8988T (cell line): ENCODE results near the gene ZNF717.
"Not testable (repeated sequence)": the region's sequence is repeated elsewhere in the genome, so short reads cannot be mapped to it uniquely, and the experiment has no call there.

Experiments
- DNase-seq: peaks from one replicate; pipeline ENCODE4 v3.0.0; 2011

ZNF717 gene

DNA sequence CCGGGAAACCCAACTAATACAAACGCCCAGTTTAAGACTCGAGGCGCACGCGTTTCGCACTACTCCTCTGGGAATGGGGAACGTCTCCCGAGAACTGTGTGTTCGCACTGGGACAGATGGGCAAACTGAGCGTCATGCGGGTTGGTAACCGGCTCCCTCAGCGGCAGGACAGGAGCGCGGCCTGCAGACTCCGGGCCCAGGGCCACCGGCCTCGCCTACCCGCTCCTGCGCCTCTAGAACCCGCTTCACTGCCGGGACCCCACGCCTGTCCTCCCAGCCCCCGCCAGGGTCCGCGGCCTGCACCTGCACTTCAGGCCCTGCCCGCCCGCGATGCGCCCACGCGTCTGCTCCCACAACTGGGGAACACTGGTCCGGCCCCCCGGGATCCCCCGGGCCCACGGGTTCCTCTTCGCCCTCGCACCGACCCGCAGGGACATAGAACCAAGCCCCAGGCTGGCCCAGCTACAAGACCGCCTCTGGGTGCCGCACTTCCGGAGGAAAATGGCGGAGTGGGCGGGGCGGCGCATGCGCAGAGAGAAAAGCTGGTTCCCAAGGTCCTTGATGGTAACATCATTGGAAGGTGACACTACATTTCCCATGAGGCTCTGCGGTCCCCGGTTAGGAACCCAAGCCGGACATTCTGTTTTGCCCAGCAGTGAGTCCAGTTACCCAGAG, at the start of gene ZNF717:
Gene ZNF717 (minus strand): TSS at position 469 of the 675 bp plus-strand sequence. CDS start 2,187 bp downstream, outside the sequence.
- DNase-seq: not testable (repeated sequence)

- not testable (repeated sequence) for DNase-seq
These were observed 45.7 kb upstream of the ZNF717 start for GRCh38 chr3:75831076-75831475.

- not testable (repeated sequence) for DNase-seq
These were observed 32.7 kb upstream of the ZNF717 start for GRCh38 chr3:75818019-75818418.

- DNase-seq: not testable (repeated sequence)
These were observed 31.2 kb upstream of the ZNF717 start for GRCh38 chr3:75816287-75817180.

DNA sequence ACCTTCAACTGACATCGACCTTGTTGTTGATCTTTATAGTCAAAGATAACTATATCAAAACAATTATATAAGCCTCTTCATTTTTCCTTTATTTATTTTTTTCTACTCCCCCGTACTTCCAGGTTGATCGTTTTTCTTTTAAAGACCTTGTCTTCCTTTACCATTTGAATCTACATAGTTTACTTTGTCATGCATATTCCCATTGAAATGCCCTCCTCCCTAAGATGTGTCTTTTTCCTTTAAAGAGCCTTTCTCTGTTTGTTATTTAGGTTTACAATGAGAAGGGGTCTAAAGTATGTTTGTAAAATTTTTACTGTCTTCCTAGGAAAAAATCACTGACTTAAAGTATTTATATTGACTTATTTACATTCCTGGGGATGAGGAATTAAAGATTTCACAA, 29.4 kb upstream of the ZNF717 start:
- no peak for DNase-seq

- no peak for DNase-seq
These were observed 2.8 kb downstream of the ZNF717 start for GRCh38 chr3:75782506-75782905.

DNA sequence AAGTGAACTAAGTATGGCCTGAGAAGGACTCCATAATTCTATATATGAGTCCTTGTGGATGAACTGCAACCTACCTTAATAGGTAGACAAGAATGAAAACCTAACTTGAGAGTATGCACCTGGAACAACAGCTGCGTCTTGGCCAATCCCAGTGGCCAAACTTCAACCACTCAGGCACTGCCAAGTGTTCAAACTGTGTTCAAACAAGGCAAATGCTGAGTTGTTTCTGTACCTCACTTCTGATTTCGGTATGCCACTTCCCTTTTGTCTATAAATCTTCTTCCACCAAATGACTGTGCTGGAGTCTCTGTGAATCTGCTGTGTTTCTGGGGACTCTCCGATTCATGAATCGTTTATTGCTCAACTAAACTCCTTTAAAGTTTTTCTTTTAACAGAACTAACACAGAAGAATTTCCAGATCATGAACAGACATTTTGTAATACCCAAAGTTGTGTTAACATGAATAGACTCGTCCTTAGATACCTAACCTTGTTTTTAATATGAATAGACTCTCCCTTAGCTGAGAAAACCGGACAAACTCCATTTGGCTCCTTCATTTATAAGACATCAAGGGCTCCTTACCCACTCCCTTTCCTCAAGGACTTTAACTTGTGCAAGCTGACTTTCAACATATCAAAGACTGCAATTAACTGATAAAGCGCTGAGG, 4.1 kb downstream of the ZNF717 start:
- no peak for DNase-seq

DNA sequence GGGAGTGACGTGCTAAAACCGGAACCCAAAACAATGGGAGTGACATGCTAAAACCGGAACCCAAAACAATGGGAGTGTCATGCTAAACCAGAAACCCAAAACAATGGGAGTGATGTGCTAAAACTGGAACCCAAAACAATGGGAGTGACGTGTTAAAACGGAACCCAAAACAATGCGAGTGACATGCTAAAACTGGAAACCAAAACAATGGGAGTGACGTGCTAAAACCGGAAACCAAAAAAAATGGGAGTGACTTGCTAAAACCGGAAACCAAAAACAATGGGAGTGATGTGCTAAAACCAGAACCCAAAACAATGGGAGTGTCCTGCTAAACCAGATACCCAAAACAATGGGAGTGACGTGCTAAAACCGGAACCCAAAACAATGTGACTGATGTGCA, 7.6 kb downstream of the ZNF717 start:
- DNase-seq: not testable (repeated sequence)

GRCh38 chr3:75771631-75772030, 13.7 kb downstream of the ZNF717 start:
- not testable (repeated sequence) for DNase-seq

DNA sequence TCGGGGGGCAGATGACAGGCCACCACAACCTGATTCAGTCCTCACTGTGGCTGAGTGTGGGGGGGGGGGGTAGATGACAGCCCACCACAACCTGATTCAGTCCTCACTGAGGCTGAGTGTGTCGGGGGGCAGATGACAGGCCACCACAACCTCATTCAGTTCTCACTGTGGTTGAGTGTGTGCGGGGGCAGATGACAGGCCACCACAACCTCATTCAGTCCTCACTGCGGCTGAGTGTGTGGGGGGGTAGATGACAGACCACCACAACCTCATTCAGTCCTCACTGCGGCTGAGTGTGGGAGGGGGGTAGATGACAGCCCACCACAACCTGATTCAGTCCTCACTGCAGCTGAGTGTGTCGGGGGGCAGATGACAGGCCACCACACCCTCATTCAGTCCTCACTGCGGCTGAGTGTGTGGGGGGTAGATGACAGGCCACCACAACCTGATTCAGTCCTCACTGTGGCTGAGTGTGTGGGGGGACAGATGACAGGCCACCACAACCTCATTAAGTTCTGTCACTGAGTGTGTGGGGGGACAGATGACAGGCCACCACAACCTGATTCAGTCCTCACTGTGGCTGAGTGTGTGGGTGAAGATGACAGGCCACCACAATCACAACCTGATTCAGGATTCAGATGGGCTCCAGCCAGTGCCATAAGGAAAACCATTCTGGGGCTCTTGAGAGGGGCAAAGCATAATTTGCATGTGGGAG, 16.9 kb downstream of the ZNF717 start:
- no peak for DNase-seq

DNA sequence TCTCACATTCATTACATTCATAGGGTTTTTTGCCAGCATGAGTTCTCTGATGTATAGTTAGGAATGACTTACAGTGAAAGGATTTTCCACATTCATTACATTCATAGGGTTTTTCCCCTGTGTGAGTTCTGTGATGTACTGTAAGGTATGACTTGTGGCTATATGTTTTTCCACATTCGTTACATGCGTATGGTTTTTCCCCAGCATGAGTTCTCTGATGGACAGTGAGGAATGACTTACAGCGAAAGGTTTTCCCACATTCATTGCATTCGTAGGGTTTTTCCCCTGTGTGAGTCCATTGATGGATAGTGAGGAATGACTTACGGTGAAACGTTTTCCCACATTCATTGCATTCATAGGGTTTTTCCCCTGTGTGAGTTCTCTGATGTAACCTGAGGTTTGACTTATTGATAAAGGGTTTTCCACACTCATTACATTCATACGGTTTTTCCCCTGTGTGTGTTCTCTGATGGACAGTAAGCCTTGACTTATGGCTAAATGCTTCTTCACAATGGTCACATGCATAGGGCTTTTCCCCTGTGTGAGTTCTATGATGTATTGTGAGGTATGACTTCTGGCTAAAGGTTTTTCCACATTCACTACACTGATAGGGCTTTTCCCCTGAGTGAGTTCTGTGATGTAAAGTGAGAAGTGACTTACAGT, 47.4 kb downstream of the ZNF717 start:
- no peak for DNase-seq

DNA sequence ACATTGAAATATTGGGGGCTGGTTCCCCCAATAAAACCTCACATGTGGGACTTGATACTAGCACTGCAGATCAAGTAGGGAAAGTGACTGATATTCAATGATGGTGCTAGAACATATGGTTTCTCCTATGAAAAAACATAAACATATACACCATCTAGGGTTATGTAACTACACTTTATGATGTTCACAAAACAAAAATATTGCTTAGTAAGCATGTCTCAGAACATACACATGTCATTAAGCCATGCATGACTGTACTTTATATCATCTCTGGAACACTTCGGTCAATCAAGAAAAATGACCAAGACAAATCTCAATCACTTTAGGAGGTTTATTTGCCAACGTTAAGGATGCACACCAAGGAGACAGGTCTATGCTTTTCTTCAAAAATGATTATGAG, 57.4 kb downstream of the ZNF717 start:
- no peak for DNase-seq

- no peak for DNase-seq
These were observed 93.3 kb downstream of the ZNF717 start for GRCh38 chr3:75692061-75692460.

DNA sequence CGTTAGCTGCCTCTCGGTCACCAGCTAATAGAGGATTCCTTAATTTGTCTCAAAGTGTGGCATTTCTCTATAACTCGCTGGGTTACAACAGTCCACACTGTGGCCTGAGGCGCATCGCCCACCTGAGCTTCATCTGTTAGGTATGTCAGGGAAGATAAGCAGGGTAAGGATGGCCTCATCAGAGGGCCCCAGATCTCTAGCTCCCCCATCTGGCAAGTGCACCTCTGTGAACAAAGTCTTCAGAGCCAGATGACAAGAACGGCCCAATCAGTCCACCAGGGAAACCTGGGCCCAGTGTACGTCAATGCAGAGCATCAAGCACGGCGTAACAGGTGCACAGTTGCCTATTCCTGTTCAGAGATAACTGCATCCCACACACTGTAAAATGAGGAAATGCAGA, 98.0 kb downstream of the ZNF717 start:
- DNase-seq: no peak
